ENCODE data around the gene NRF1.

DNA sequence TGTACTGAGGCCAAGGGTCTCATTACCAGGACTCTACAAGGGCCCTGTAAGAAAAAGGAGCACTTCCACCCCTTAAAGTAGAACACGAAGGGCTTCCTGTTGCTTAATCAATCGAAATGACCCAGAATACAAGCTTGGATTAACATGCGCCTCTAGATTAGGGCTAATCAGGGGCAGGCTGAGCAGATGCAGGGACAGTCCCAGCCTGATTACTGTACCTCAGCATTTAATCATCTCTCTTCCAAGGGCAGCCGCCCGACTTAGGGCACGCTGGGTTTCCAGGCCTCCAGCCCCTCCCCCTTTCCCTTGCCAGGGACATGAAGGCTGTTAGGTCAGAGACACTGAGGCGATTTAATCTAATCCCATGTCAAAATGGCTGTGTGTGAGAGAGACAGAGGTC lies 138.6 kb downstream of the NRF1 start:
- TF ChIP-seq, protein P1, sequence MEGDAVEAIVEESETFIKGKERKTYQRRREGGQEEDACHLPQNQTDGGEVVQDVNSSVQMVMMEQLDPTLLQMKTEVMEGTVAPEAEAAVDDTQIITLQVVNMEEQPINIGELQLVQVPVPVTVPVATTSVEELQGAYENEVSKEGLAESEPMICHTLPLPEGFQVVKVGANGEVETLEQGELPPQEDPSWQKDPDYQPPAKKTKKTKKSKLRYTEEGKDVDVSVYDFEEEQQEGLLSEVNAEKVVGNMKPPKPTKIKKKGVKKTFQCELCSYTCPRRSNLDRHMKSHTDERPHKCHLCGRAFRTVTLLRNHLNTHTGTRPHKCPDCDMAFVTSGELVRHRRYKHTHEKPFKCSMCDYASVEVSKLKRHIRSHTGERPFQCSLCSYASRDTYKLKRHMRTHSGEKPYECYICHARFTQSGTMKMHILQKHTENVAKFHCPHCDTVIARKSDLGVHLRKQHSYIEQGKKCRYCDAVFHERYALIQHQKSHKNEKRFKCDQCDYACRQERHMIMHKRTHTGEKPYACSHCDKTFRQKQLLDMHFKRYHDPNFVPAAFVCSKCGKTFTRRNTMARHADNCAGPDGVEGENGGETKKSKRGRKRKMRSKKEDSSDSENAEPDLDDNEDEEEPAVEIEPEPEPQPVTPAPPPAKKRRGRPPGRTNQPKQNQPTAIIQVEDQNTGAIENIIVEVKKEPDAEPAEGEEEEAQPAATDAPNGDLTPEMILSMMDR (conservative IDR thresholded peaks at IDR 0.05; ENCODE audit: low read depth, low read length): no peak
- no peak for TF ChIP-seq EZH2phosphoT487 (IDR thresholded peaks at IDR 0.05; ENCODE audit: borderline replicate concordance, low read length)
- no peak for TF ChIP-seq EZH2 (IDR thresholded peaks at IDR 0.05; ENCODE audit: low read length, unreplicated experiment)
